Esophagus muscularis mucosa (tissue), 4 donors: Measurements from ENCODE around the gene TMUB2.

Experiments
- CTCF ChIP-seq, 3 experiments: fragments of 200-600 bp in 2 of 3; fragments of 450-650 bp in 1 of 3; sonication (generic) in 2 of 3; IDR thresholded peaks; one replicate each; pipeline ENCODE4 v1.5.1; 2017 to 2019; ENCODE audit warnings: antibody characterized with exemption in 3 of 3, mild to moderate bottlenecking in 2 of 3, moderate library complexity in 1 of 3
- EP300 ChIP-seq: sonication (generic); formaldehyde crosslinking; IDR thresholded peaks from one replicate; pipeline ENCODE4 v1.6.1; 2017; ENCODE audit warnings: antibody characterized with exemption
- POLR2A ChIP-seq: fragments of 450-650 bp; IDR thresholded peaks from one replicate; pipeline ENCODE4 v1.6.1; 2017; ENCODE audit warnings: antibody characterized with exemption, moderate library complexity, mild to moderate bottlenecking, low read depth
- POLR2AphosphoS5 ChIP-seq, 2 donors: sonication (generic); formaldehyde crosslinking; IDR thresholded peaks; one replicate each; pipeline ENCODE4 v1.6.1; 2017; ENCODE audit warnings: antibody characterized with exemption in 2 of 2

GRCh38 chr17:44167181-44167861 is 19.5 kb upstream of the TMUB2 start:
- TF ChIP-seq POLR2A (no peak), CTCF (IDR thresholded peaks at IDR 0.05) (no peak), EP300 (no peak), POLR2AphosphoS5 (IDR thresholded peaks at IDR 0.05) (no peak)
